Ectodermal cell (in vitro differentiated cells): ENCODE data around the gene VAV1.

Experiments used
- H3K27ac ChIP-seq: 2 replicates; pipeline ENCODE4 v1.7.0; 2013; ENCODE audit warnings: mild to moderate bottlenecking, low read depth, low read length; ENCODE audit not compliant: insufficient read depth, poor library complexity, severe bottlenecking
- H3K27me3 ChIP-seq: 2 replicates; pipeline ENCODE4 v1.7.0; 2013; ENCODE audit warnings: mild to moderate bottlenecking, low read length; ENCODE audit not compliant: insufficient read depth, control insufficient read depth, poor library complexity, severe bottlenecking
- H3K36me3 ChIP-seq: one replicate; pipeline ENCODE4 v1.7.0; 2013; ENCODE audit warnings: low read length; ENCODE audit not compliant: control insufficient read depth, insufficient read depth
- H3K4me1 ChIP-seq: one replicate; pipeline ENCODE4 v1.7.0; 2013; ENCODE audit warnings: low read length; ENCODE audit not compliant: control insufficient read depth, insufficient read depth
- H3K4me3 ChIP-seq: 2 replicates; pipeline ENCODE4 v1.7.0; 2013; ENCODE audit warnings: low read depth, low read length, control low read depth; ENCODE audit not compliant: insufficient read depth
- H3K9me3 ChIP-seq: 2 replicates; pipeline ENCODE4 v1.7.0; 2013; ENCODE audit warnings: mild to moderate bottlenecking, low read length, moderate library complexity; ENCODE audit not compliant: control insufficient read depth
- WGBS, 2 experiments: methylation state at CpG; one replicate each; pipeline ENCODE4 v1.1.7; 2013; ENCODE audit warnings: missing lambda C conversion rate in 2 of 2; 5-methylcytosine and 5-hydroxymethylcytosine counted together

The VAV1 gene

GRCh38 chr19:6851359-6851758 is 78.9 kb downstream of the VAV1 start:
- no peaks in the 10 kb centered on the region for H3K4me1 ChIP-seq
- H3K27ac ChIP-seq, result no peak overlapping the region
- H3K27me3 ChIP-seq, result no peaks in the 10 kb centered on the region
- 39 to 58% methylated on average over 1 of the region's 1 CpG for WGBS, 2 experiments
- no peaks in the 10 kb centered on the region for H3K36me3 ChIP-seq
- H3K9me3 ChIP-seq, result no peaks in the 10 kb centered on the region
- H3K4me3 ChIP-seq, result no peak overlapping the region

- Histone ChIP-seq H3K4me3 (no peak overlapping the region), H3K4me1 (no peaks in the 10 kb centered on the region), H3K36me3 (no peaks in the 10 kb centered on the region), H3K27ac (no peak overlapping the region), H3K27me3 (no peaks in the 10 kb centered on the region), H3K9me3 (no peaks in the 10 kb centered on the region)
- 61 to 65% methylated on average over 1 of the region's 1 CpG for WGBS, 2 experiments
Observed at GRCh38 chr19:6852001-6852400, 79.5 kb downstream of the VAV1 start.

GRCh38 chr19:6853868-6854267 is 81.4 kb downstream of the VAV1 start:
- Histone ChIP-seq H3K4me1 (no peaks in the 10 kb centered on the region), H3K36me3 (no peaks in the 10 kb centered on the region)
- 83 to 86% methylated on average over 11 of the region's 11 CpGs for WGBS, 2 experiments

GRCh38 chr19:6854758-6855157 is 82.2 kb downstream of the VAV1 start:
- H3K36me3 ChIP-seq, result no peaks in the 10 kb centered on the region
- WGBS, 2 experiments, result 45 to 56% methylated on average over 2 of the region's 2 CpGs
- no peaks in the 10 kb centered on the region for H3K27me3 ChIP-seq
- H3K27ac ChIP-seq, result no peak overlapping the region
- no peak overlapping the region for H3K4me3 ChIP-seq
- no peaks in the 10 kb centered on the region for H3K4me1 ChIP-seq
- peaks cover 2% of the 10 kb centered on the region for H3K9me3 ChIP-seq

More at GRCh38 chr19:6853868-6854267, 81.4 kb downstream of the VAV1 start:
- Histone ChIP-seq H3K27ac (no peak overlapping the region), H3K4me3 (no peak overlapping the region), H3K27me3 (no peaks in the 10 kb centered on the region), H3K9me3 (peaks cover 2% of the 10 kb centered on the region)

- WGBS, 2 experiments, result 82 to 85% methylated on average over 14 of the region's 14 CpGs
- Histone ChIP-seq H3K36me3 (no peaks in the 10 kb centered on the region), H3K4me3 (no peak overlapping the region), H3K4me1 (no peaks in the 10 kb centered on the region), H3K27ac (no peak overlapping the region), H3K9me3 (peaks cover 2% of the 10 kb centered on the region), H3K27me3 (no peaks in the 10 kb centered on the region)
Observed at GRCh38 chr19:6856749-6857372, 84.4 kb downstream of the VAV1 start.

GRCh38 chr19:6861683-6862286 is 89.3 kb downstream of the VAV1 start:
- H3K36me3 ChIP-seq, result no peaks in the 10 kb centered on the region
- H3K27ac ChIP-seq, result no peak overlapping the region
- no peaks in the 10 kb centered on the region for H3K4me1 ChIP-seq
- H3K9me3 ChIP-seq, result peaks cover 2% of the 10 kb centered on the region
- no peak overlapping the region for H3K4me3 ChIP-seq
- WGBS, 2 experiments, result 84 to 88% methylated on average over 10 of the region's 10 CpGs
- H3K27me3 ChIP-seq, result no peaks in the 10 kb centered on the region

GRCh38 chr19:6862673-6863078 is 90.2 kb downstream of the VAV1 start:
- WGBS, 2 experiments, result 9 to 10% methylated on average over 16 of the region's 16 CpGs
- Histone ChIP-seq H3K4me1 (no peaks in the 10 kb centered on the region), H3K9me3 (no peaks in the 10 kb centered on the region), H3K36me3 (no peaks in the 10 kb centered on the region), H3K27me3 (no peaks in the 10 kb centered on the region), H3K4me3 (no peak overlapping the region), H3K27ac (no peak overlapping the region)

- Histone ChIP-seq H3K9me3 (no peaks in the 10 kb centered on the region), H3K27me3 (no peaks in the 10 kb centered on the region), H3K4me3 (no peak overlapping the region), H3K27ac (no peak overlapping the region), H3K4me1 (no peaks in the 10 kb centered on the region), H3K36me3 (no peaks in the 10 kb centered on the region)
- 77 to 83% methylated on average over 9 of the region's 9 CpGs for WGBS, 2 experiments
Observed at GRCh38 chr19:6864325-6864940, 91.9 kb downstream of the VAV1 start.

GRCh38 chr19:6865849-6866248 is 93.3 kb downstream of the VAV1 start:
- Histone ChIP-seq H3K4me1 (no peaks in the 10 kb centered on the region), H3K36me3 (no peaks in the 10 kb centered on the region), H3K9me3 (no peaks in the 10 kb centered on the region), H3K4me3 (no peak overlapping the region), H3K27ac (no peak overlapping the region), H3K27me3 (no peaks in the 10 kb centered on the region)
- 83 to 84% methylated on average over 10 of the region's 10 CpGs for WGBS, 2 experiments

GRCh38 chr19:6866741-6867151 is 94.2 kb downstream of the VAV1 start:
- 79 to 83% methylated on average over 6 of the region's 6 CpGs for WGBS, 2 experiments
- Histone ChIP-seq H3K4me3 (no peak overlapping the region), H3K9me3 (no peaks in the 10 kb centered on the region), H3K36me3 (no peaks in the 10 kb centered on the region), H3K27ac (no peak overlapping the region), H3K27me3 (no peaks in the 10 kb centered on the region), H3K4me1 (no peaks in the 10 kb centered on the region)
